ENCODE measurements around the gene FBXW8.
"Not testable (repeated sequence)": the region's sequence is repeated elsewhere in the genome, so short reads cannot be mapped to it uniquely, and the experiment has no call there.

The FBXW8 gene

DNA sequence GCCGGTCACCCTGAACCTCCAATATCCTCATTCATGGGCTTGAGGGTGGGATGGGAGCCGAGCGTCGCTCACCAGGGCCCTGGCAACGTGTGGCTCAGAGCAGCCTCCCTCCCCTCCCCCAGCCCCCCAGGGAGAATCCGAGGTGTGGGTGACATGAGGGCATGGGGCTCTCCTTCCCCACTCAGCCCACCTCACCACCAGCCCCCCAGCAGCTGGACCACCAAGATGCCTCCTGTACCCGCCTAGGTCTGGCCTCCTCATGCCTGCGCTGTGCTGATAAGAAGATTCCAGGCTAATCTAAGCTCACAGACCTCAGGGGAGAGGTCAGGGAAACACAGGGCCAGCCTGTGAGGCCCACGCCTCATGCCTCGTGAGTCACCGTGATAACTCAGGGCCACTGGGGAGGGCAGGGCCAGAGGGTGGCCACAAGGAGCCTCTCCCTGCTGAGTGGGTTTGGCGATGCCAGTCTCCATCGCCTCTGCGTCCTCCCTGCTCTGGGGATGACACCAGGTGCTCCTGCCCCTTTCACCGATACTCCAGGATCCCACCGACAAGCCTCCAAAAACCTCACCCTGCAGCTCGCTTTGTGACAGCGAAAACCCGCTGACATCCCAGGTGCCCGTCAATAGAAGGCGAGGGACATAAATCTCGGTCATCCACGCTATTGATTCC, 131.6 kb downstream of the FBXW8 start:
- DNase-seq: no peak

DNA sequence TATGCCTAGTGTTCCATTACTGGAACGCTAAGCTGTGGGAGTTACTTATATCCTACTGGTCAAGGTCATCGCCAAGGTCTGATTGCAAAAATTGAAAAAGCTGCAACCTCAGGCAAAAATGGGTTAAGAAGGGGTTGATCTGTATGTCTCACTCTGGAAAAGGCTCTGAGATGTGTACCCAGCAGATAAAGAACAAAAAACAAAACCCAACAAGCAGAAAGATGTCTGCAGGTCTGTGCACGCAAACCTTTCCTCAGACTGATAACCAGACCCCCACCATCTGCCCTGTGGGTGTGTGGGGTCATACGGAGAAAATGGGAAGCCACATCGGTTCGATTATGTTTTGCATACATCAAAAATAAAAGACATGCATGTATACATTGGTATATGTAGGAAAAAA, 132.1 kb downstream of the FBXW8 start:
- no peak for DNase-seq

DNA sequence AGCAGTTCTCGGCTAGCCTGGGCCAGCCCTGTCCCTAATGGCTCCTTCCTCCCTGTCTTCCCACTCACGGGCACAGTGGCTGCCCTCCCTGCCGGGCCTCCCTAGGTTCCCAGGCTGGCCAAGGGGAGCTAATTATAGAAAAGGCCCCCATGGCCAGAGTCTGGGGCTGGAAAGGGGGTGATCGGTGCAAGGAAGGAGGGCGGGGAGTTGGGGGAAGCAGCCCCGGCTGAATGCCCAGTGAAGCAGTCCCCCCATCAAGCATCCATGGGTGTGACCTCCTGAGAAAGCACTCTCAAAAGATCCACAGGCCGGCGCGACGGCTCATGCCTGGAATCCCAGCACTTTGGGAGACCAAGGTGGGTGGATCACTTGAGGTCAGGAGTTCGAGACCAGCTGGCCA, 133.6 kb downstream of the FBXW8 start:
- no peak for DNase-seq

DNA sequence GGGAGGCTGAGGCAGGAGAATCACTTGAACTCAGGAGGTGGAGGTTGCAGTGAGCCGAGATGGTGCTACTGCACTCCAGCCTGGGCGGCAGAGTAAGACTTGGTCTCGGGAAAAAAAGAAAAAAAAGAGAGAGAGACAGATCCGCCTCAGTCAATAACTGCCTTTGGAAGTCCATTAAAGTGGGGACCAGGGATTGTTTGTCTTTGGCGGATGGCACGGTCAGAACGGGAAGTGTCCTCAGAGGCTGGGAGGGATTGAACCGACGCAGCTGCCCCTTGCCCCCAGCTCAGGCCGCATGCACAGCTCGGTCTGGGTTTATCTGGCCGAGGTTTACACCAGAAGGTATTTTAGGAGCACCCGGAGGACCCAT, 134.0 kb downstream of the FBXW8 start:
- DNase-seq: no peak

DNA sequence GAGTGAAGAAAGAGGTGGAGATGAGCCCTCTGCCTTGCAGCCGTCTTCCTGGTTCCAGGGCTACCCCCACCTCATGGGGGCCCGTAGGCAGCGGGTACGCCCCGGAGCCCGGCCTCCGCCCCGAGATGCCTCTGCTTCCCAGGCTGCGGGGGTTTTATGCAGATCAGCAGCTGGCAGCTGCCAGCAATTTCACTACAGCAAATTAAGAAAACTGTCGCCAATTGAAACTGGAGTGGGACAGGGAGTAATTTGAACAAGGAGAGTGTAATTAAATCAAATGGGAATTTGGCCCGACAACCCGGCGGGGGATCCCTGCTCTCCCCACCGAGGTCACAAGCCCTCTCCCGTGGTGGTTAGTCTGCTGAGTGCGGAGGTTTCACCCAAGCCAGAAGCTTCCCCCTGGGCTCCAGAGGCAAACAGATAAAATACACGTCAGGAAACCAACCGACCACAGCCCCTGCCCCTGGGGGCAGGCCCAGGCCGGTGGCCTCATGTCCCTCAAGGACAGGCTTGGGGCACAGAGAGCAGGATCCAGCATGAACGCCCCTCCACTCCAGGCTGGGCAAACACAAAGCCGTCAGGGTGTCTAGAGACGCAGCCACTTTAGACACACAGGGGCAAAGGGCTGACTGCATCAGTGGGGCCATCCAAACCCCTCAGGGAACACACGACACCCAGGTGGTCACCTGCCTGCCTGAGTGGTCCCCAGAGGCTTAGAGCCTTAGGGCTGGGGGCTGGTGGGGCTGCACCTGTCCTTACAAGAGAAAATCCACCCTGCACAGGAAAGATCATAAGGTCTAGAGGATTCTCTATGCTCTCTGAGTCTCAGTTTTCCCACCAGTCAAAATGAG, 134.6 kb downstream of the FBXW8 start:
- DNase-seq: peak; percentile 78

DNA sequence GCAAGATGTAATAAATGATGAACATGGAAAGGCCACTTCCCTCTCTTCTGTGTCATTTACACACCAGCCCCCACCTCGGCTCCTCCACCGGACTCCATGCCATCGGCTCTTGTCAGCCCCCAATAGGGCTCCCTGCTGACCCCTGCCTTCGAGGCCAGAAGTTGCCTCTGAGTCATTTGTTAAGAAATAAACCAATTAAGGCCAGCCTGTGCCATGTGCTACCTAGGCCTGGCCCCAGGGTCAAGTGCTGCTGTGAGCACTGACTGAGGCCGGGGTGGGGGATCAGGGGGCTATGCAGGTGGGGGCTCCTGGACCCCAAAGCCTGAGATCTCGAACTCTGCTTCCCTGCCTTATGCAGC, 135.2 kb downstream of the FBXW8 start:
- no peak for DNase-seq

DNA sequence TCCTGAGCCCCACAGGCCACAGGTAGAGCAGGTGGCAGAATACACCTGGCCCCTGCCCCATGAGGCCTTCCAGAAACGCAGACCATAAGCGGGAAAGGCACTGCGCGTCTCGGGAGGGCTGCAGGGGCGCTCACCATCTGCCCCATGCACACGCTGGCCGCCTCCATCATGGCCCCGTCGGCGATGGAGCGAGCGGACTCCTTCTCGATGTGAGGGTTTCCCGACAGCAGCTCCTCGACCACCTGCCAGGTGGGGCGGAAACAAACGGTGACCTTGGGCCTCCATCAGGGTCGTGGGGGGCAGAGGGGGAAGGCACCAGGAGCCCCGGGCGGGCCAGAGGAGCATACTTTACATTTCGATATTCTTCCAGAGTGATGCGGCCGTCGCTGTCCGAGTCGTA, 135.7 kb downstream of the FBXW8 start:
- DNase-seq: no peak

DNA sequence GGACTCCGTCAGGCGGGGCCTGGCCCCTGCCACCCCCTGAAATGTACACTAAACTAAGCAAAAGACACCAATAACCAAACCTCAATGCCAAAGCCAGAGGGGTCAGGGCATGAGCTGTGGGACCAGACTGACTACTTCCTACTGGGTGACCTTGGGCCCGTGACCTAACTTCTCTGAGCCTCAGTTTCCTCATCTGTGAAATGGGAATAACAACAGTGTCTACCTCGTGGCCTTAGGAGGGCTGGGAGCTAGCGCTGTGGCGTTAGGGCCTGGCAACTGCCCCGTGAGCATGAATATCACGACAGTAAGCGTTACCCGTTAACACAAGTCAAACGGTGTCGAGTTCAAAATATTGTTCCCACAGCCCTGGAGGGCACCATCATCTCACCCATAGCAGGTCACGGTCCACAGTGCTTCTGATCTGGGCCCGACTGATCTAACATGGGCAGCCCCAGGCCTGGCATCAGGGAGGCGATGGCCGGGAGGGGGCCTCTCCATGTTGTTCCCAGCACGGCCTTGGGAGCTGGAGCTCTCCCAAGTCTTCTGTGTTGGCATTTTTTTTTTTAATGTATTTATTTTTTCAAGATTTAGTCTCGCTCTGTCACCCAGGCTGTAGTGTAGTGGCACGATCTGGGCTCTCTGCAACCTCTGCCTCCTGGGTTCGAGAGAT, 136.2 kb downstream of the FBXW8 start:
- no peak for DNase-seq

DNA sequence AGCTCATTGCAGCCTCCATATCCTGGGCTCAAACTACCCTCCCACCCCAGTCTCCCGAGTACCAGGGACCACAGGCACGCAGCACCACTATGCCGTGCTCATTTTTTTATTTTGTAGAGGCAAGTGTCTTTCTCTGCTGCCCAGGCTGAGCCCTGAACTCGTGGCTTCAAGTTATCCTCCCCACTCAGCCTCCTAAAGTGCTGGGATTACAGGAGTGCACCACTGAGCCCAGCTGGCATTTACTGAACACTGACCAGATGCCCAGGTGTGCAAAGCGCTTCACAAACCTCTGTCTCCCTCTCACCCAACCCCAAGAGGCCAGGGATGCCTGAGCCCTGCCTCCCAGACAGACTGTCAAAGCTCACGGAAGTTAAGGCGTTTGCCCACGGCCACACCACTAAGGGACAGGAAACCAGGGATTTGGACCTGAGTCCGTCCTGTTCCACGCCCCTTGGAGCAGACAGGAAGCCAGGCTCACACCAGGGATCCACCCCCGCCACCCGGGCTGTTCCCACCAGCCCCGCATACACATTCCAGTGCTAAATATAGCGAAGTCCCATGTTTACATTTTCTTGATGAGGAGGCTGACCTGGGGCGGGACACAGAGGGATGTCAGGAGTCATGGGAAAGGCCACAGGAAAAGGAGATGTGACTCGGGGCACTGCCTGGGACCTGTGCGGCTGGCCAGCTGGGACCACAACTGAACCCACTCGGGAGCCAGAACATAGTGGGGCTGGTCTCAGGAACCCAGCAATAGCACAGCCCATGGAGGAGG, 137.2 kb downstream of the FBXW8 start:
- DNase-seq: no peak

DNA sequence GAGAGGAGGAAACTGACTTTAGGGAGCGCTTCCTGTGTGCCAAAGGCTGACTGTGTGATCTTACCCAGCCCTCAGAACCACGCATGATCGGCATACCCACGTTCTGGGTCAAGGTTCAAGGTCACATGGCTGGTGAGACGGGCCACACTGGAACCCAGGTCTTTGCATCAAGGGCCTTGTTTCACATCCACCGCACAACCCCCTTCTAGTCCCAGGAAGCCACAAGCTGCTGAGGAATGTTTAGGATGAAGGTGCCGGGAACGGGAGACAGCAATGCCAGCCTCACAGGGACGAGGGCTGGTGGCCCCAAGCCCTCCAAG, 137.8 kb downstream of the FBXW8 start:
- DNase-seq: no peak

DNA sequence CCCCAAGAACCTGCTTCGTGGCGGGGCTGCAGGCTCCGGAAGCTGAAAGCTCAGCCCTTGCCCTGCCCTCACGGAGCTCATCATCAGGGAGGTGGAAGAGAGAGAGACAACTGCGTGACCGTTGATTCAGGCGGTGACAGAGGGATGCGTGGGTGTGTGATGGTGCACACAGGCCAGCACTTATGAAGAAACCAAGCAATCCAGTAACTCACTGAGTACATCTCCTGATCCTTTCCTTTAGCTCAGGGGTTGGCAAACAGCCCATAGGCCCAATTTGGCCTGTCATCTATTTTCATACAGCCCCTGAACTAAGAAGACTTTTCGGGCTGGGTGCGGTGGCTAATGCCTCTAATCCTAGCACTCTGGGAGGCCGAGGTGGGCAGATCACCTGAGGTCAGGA, 138.5 kb downstream of the FBXW8 start:
- no peak for DNase-seq

DNA sequence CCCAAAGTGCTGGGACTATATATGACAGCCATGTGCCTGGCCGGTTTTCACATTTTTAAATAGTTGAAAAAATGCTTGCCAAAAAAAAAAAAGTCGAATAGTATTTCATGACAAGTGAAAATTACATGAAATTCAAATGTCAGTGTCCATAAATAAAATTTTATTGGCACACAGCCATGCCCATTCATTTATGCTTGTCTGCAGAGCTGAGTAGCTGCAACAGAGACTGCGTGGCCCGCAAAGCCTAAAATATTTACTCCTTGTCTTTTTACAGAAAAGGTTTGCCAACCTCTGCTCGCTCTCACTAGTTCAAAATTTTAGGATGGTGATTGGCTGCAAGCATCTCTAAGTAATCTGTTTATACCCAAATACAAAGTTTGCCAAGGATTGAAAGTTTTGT, 139.3 kb downstream of the FBXW8 start:
- no peak for DNase-seq

DNA sequence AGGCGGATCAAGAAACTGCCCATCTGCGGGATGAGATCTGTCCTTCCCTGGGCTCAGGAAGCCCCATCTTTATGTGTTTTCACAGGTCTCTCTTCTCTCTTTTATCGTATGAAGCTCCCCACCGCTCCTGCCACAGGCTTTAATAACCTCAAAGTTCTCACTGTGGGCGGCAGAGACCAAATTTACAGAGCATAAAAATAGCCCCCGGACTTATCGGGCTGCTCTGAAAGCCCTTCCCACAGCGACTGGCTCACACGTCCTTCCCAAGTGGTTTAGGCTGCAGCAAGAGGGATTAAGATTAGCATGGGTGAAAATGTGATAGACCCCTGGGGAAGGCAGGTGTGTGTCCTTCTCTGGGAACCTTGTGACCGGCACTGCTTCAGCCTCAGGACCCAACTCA, 140.6 kb downstream of the FBXW8 start:
- no peak for DNase-seq

DNA sequence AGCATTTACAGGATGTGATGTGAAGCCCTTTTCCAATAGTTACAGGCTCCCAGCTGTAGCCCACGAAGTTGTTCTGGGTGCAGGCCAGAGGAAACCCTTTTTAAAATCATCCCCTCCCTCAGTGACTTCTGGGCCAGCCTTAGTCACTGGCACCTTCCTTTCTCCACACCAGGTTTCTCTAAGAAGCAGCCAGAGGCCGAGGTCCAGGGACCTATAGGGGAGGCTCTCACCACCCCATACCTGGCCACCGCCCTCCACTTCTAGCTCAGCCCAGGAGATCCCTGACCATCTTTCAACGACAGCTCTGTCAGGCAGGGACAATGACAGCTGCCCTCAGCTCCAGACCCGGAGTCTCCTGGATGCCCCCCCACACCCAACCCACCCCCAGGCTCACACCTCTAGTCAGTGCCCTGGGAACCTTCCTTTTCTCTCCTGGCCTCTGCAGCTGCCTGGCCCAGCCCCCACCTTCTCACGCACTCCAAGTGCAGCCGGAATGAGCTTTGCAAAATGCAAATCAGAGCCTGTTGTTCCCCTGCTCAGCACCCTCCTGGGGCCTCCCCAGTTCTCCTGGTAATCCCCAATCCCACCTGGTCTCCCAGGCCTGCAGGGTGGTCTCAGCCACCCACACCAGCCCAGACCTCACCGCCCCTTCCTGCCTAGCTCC, 141.8 kb downstream of the FBXW8 start:
- no peak for DNase-seq

DNA sequence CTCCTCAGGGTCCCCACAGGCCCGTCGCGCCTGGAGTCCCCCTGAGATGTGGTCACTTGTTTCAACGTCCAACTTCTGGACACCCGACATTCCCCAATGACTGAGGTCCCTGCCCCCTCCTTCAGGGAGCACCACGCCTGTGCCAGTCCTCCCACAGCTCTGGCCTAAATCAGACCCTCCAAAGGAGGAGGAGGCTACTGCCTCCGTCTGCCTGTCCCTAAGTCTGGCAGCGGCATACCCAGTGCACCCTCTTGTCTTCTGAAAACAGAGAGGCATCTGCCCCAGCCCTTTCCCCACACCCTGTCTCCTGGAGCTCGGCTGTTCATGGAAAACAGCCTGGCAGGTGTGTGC, 142.3 kb downstream of the FBXW8 start:
- no peak for DNase-seq

DNA sequence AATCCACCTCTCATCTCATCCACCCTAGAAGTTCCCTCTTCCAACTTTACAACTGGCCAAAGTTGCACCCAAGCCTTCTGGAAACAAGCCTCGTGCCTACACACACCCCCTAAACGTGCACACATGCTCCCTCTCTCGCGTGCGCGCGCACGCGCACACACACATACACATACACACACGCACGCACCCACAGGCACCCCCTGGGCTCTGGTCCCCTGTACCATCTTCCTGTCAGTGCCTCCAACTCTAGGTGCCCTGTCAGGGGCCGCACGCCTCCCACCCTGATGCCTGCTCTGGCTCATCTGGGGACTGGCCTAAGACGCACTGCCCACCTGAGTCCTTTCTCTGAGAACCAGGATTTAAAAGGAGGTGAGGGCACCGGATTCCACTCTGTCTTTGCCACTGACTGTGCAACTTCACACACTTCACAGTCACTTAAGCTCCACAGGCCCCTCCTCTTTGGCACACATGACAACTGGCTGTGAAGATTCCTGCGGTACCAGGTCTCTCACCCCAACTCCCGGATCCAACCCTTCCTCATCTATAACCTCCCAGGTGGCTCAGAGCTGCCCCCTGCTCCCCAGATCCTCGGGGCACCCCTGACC, 142.9 kb downstream of the FBXW8 start:
- DNase-seq: no peak

DNA sequence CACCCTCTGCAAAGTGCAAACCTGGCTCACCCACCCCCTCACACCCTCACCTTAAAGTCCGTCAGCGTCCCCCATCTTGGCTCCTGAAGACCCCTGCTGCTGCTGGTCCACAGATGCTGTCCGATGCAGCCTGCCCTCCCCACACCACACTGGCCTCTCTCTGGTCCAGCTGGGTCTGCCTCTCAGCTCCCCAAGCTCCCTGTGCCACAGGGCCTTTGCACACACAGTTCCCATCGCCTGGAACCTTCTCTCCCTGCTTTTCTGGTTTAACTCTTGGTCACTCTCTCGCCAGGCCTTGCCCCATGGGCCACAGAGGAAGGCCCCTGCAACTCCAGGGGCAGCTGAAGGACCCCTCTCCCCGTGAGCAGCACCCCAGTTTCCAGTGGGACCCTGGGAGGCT, 143.5 kb downstream of the FBXW8 start:
- DNase-seq: no peak

DNA sequence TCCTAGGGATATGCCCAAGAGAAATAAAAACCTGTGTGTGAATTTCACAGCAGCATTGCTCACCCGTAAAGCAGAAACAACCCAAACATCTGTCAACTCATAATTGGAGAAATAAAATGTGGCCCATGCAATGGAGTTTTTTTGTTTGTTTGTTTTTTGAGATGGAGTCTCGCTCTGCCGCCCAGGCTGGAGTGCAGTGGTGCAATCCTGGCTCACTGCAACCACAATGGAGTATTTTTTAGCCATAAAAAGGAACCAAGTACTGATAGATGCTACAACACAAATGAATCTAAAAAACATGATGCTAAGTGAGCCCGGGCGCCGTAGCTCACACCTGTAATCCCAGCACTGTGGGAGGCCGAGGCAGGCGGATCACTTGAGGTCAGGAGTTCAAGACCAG, 146.9 kb downstream of the FBXW8 start:
- DNase-seq: not testable (repeated sequence)

DNA sequence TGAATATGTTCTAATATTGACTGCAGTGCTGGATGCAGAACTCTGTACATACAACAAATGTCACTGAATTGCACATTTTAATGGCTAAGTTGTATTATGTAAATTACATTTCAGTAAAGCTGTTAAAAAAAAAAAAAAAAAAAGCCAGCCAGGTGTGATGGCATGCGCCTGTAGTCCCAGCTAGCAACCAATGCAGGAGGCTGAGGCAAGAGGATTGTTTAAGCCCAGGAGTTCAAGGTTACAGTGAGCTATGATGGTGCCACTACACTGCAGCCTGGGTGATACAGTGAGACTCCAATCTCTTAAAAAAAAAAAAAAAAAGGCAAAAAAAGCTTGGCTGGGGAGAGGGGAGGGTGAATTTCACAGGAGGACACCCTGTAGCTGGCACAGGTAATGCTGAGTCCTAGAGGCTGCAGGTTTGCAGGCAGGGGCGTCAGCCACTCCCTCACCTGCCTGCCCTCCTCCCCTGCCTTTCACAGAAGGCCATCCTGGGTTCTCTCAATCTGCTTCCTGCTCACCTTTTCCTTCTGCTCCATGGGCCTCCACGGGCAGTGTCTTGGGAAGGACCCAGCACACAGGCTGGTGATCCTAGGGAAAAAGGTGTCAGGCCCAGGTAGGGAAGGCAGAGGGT, 147.8 kb downstream of the FBXW8 start:
- no peak for DNase-seq

DNA sequence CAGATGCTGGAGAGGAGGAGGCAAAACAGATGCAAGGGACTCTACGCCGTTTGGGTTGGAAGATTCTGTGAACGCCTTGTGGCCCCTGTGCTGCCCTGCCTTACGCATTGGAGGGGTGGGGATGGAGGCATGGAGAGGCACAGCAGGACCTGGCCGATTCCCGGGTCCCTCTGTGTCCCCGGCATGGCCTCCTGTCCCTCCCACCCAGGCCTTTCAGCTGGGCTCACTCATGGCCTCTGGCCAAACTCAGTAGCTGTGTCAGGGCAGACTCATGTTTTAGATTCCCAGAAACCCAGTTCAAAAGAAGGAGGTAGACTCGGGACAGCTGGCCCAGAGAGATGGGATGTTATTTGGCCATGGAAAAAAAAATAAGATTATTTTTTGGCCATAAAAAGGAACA, 148.4 kb downstream of the FBXW8 start:
- DNase-seq: no peak

DNA sequence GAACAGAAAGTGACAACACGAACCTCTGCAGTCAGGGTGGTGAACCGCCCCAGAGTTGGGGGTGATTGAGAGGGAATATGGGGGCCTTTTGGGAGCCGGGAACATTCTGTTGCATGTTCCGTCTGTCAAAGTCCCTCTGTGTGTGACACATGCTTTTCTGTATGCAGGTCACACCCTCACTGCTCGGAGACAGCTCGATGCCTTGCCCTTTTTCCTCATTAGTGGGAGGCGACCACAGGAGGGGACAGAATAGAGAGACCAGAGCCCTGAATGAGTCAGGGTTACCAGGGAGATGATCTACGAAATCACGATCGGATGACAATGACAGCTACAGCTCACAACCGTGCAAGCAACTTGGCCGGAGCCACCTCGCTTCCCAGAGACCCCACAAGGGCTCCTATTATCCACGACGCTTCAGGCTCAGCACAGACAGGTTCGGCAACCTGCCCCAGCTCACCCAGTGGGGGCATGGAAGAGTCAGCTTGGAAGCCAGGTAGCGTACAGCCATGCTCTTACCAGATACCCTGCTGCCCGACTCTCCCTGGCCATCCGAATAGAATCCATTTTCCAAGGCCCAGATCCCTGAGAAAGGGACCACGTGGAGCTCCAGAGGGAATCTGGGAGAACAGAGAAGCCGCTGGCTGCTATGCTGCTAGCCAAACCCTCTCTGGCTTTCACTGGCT, 149.6 kb downstream of the FBXW8 start:
- peak; percentile 68 for DNase-seq

DNA sequence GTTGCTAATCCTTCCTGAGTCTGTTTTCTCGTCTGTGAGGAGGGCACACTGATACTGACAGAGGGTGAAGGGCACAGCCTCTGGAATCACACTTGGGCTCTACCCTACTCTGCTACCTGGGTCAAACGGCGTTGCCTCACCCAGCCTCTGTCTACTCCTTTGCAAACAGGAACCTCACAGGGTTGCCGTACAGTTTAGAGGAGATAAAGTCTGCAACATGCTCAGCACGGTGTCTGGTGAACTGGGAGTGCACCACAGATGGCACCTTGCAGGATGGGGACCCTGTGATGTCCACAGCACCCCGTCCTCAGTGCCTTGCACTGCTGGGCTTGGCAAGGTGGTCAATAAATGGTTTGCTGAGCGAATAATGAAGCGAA, 150.2 kb downstream of the FBXW8 start:
- no peak for DNase-seq
